HG03066 (cell line): ENCODE measurements around the gene UBN1.
"Not testable (repeated sequence)": the region's sequence is repeated elsewhere in the genome, so short reads cannot be mapped to it uniquely, and the experiment has no call there.

Experiments
- ATAC-seq: cut with Tn5 transposase; IDR thresholded peaks from one replicate; pipeline ENCODE4 v1.9.1; 2021; ENCODE audit warnings: low read depth; ENCODE audit not compliant: unreplicated experiment

The UBN1 gene

DNA sequence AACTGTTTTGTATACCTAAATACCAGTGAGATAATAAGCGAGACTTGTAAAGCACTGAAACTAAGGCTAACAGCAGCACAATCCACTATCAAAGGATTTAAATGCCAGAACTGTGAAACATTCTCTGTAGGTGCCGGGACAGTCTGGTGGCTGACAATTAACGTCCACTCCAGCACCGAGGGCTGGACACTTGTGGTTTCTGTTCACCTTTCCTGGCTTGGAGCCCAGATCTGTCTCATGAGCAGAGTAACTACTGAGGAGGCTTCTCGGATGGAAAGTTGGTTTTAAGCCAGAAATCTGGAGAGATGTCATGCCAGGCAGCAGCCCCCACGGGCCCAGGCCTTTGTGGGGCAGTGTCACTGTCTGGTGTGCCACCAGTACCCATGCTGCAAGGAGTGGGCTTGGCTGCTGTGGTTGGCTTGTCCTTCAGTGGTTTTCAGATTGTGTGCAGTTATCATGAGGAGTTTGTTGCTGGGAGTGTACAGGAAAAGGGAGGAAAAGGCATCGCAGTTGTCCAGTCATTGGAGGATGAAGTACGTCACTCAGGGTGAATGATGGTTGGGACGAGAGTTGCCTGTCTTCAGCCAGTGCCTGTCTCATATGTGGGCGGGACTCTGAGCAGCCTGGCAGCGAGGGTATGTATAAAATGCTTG, 35.5 kb downstream of the UBN1 start:
- no peak for ATAC-seq

DNA sequence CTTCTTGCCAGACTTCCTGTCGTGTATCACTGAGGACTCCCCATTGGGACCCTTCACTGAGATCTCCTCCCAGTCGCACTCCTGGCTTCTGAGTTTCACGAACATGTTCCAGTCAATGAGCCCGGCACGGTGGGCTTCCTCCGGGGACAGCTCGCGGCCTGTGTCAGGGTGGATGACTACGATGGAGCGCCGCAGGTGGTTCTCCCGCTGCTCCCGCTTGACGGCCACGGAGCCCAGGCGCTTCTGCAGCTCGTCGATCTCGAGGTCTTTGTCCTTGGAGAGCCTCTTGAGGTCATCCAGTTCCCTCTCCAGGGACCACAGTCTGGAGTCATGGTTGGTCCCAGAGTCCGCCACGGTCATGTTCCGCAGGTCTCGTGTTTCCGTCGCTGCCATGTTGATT, 36.2 kb downstream of the UBN1 start:
- no peak for ATAC-seq

DNA sequence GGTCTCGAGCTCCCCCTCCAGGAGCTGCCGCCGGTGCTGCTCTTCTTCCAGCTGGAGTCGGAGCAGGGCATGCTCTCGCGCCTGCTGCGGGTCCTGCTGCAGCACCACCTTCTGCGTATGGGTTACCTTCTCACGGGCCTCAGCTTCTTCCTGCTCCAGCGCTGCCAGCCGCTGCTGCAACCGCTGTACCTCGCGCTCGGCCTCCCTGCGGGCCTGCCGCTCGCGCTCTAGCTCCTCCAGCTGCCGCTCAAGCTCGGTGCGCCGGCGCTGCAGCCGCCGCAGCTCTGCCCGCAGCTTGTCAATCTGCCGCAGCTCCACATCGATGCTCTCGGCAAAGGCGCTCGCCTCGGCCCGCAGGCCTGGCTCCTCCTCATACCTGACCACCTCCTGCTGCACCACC, 36.9 kb downstream of the UBN1 start:
- ATAC-seq: no peak

DNA sequence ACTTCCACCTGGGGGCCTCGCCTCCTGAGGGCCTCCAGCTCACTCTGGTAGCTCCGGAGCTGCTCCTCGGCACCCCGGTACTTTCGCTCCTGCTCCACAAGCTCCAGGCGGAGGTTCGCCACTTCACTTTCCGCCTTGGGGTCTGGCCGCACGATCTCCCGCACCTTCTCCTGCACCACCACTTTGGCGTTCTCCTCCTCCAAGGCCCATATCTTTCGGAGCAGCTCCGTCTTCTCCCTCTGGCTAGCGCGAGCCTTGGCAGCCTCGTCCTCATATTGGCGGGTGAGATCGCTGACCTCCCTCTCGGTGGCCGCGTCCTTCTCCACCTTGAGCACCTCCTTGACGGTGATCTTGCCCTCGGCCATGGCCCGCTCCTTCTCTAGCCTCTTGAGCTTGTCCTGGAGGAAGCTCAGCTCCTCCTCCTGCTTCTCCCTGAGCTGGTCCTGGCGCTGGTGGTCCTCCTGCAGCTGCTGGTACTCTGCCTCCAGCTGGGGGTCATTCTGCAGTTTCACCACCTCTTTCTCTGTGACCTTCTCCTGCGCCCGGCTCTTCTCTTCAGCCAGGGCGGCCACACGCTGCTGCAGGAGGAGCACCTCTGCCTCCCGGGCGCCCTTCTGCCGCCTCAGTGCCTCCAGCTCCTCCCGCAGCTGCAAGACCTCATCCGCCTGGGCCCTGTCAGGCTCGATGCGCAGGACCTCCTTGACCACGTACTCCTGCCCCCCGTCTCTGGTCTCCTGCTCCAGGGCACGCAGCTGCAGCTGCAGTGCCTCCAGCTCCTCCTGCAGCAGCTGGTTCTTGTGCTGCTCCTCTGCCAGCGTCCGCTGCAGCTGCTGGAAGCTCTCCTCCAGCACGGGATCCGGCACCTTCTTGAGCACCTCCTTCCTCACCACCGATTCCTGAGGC, 37.9 kb downstream of the UBN1 start:
- no peak for ATAC-seq

DNA sequence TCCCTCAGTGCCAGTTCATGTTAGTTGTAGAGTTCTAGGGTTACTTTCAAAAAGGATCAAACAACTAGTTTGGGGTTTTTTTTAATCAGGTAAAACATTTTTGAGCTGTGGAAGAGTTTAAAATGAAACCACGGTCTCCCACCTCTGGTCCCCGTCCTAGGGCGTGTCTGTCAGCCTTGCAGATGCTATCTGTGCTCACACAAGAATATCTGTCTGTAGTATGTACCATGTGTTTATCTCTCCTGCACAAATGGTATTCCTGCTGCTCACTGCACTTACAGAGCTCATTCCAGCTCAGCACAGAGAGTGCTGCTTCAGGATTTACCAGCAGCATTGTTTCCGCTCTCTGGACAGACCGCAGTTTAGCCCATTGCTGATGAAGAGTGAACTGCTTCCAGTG, 38.9 kb downstream of the UBN1 start:
- no peak for ATAC-seq

DNA sequence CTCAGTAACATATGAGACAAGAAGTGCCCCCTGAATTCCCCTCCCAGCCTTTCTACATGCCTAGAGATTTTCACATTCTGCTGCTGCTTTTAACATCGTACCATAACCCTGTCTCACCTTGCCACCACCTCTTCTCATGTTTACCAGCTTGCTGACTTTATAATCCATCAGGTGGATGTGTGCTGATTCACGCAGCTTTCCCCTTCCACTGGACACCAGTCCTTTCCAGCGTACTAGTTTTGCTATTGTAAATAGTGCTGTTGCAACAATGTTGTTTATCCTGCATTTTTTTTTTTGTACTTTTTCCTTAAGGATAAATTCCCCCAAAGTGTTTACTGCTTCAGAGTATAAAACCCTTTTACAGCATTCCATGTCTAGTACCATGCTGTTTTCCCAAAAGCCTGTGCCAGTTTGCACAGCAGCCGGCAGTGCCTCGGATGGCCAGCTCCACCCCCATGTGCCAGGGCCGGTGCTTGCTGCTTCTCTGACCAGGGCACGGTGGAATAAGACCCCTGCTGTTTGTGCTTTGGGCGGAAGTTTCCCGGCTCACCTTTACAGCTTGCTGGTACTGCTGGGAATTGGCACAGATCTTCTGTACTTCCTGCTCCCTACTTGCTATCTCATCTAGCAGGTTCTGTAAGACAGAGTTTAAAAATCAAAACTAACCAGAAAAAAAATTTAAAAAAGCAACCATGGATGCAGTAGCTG, 41.3 kb downstream of the UBN1 start:
- no peak for ATAC-seq

DNA sequence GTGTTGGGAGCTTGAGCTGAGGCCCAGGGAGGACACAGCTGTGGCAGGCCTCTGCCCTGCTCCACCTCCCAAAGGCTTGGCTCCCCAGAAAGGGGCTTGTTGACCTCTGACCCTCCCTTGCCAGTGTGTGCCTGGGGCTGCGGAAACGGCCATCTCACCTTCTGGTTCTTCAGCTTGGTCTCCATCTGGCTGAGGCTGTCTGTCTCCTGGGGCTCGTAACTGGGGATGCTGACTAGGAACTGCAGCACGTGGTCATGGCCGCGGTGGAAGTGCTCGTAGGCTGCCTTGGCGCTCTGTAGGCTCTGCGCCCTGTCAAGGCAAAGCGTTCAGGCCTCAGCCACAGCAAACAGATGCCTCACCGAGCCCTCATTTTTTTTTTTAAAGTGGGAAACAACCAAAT, 42.7 kb downstream of the UBN1 start:
- ATAC-seq: no peak

DNA sequence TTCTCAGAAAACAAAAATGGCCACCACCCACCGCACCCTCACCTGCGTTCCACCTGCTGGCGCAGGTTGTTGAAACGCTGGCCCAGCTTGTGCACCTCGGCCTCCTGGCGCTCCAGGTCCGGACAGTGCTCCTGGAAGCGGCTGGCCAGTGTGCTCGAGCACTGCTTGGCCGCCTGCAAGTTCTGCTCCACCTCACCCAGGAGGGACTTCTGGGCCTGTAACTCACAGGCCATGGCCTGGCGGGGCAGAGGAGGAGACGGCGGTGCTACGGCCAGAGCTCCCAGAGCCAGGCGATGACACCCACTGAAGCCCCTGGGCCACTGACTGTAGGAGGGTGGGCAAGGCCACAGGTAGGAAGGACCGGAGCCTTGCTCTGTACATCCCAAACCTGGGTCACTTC, 43.4 kb downstream of the UBN1 start:
- ATAC-seq: no peak

DNA sequence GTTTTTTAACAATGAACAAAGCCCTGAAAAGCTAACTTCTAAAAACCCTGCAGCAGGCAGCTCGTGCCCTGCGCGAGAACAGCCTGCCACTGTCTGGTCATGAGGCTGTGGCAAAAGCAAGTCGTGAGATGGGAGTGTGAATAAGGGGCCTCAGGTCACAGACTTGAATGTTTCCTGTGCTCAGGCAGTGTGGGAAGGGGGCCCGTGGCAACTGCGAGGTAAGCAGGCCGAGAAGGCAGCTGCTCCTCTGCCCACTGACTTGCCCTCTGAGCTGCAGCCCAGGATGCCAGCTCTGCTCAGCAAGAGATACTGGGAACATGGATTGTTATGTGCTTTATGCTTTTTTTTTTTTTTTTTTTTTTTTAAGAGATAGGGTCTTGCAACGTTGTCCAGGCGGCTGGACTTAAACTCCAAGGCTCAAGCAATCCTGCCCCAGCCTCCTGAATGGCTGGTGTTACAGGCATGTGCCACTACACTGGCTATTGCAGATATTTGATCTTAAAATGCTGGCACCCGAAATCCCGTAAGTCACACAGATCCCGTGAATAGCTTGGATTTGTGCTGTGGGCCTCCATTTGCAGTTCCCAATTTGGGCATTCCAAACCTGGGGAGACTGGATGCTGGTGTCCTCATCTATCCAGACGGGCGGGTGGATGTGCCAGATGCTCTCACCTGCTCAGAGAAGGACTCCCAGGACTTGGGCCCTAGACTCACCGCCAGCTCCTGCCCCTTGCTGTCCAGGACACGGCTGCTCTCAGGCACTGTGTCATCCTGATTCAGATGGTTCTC, 44.0 kb downstream of the UBN1 start:
- no peak for ATAC-seq

DNA sequence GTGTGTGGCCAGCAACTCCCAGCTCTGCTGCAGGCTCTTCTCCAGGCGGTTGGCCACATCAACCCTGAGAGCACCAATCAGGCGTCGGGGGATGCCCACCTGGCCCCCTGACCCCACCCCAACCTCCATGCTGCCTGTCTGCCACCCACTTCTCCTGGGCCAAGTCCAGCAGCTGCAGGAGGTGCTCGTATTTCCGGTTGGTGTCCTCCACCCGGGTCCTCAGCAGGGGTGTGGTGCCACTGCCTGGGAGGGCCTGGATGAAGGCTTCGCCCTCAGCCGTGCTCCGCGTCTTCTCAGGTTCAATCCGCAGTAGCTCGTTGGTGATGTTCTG, 44.6 kb downstream of the UBN1 start:
- no peak for ATAC-seq

DNA sequence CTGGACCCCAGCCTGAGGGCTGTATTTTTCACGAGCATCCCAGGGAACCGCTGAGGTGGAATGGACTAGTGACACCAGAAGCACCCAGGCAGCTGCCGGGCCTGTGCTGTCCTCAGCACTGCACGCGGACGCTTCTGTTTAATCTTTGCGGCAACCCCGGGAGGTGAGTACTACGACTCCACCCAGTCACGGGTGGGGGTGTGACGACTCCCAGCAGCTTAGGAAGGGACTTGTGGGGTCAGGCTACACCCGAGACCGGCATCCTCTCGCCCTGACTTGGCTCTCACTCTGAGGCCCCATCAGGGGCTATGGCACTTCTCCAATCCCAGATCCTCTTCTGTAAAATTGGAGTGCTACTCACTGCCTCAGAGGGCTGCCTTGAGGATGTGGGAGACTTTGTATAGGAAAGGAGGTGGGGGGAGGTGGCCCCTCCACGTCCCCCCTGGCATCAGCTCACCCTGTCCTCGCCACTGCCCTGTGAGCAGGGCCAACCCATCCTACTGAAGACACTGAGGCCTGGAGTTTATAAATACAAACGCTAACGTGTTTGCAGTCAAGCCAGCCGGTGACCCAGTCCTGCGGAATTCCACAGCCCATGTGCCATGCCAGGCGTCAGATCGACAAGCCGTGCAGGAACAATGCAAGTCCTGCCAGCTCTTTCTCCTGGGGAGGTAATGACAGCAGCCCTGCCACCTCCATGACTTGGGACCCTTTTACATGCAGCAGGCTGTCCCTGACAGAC, 45.3 kb downstream of the UBN1 start:
- ATAC-seq: no peak

DNA sequence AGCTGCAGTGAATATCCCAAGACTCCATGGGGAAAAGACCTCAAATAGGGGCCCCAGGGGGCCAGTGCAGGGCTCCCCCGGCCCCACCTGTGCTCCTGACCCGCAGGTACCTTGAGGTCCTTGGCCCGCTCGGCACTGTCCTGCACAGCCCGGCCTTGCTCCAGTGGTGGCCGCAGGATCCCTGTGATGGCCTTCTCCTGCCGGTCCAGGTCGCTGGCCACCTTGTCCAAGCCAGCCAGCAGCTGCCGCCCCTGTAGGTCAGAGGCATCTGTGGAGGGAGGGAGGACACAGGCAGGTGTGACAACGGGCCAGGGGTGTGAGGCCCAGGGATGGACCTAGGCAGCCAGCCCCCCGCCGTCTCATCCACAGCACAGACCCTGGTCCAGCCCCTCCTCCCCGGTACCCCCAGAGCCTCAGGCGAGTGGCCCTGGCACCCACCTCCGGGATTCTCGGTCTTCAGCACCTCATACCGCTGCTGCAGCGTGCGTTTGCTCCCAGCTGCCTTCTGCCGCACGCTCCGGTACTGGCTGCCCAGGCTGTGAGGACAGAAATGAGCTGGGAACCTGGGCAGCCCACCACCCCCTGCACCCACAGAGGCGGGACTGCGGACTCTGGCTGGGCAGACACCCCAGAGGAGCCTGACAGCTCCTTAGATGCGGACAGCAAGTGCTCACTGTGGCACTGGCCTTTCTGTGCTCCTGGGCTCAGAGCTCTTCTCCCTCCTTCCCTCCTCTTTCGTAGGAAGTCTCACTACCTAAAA, 46.0 kb downstream of the UBN1 start:
- no peak for ATAC-seq

DNA sequence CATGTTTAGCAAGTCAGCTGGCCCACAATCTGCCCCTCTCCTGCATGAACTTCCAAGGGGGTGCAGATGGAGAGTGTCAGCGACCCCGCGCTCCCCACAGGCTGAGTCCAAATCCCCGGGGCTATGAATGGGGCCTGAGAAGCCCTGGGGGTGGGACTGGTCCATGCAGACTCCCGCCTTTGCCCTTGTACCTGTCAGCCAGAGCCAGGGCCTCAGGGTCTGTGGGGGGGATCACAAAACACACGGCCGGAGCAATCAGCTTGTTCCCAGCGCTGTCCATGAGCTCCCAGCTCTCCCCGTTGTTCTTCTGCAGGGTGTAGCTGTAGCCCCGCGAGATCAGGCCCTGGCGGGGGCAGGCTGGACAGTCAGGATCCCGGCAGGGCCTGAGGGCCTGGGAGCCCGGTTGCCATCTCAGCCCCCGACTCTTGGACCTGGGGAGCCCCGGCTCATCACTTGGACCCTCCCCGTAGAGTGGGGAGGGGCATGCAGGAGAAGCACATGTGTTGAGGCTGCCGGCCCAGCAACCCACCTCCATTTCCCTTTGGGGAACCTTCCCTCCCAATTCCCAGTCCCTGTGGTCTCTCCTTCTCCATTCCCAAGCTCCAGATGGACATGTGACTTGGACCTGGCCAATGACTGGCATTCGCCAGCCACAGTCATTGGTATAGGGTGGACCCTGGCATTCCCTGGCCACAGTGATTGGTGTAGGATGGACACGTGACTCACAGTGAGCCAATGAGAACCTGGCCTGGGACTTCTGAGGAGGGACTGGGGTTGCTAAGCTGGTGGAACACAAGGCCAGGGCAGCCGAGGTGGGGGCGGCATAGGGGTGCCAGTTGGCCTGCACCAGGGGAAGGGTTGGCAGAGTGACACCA, 47.2 kb downstream of the UBN1 start:
- no peak for ATAC-seq

DNA sequence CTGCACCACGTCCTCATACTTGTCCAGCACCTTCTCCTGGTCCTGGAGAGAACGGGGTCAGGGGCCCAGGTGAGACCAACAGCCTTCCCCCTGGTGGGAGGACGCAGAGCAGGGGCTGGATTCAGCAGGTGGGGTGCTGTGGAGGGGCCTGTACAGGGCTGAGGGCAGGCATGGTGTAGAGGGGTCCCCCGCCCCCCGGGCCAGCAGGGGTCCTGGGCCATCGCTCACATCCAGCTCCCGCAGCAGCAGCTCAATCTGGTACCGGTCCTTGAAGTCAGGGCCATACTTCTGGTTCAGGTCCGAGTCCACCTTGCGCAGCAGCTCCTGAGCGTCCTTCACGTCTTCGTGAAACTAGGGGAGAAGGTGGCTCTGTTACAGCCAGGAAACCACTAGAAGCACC, 48.1 kb downstream of the UBN1 start:
- no peak for ATAC-seq

DNA sequence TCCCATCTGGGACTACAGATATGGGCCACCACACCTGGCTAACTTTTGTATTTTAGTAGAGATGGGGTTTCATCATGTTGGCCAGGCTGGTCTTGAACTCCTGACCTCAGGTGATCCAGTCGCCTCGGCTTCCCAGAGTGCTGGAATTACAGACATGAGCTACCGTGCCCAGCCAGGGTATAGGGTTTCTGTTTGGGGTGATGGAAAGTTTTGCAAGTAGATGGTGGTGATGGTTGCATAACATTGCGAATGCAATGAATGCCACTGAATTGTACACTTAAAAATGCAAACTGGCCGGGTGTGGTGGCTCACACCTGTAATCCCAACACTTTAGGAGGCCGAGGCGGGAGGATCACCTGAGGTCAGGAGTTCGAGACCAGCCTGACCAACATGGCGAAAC, 49.5 kb downstream of the UBN1 start:
- not testable (repeated sequence) for ATAC-seq

DNA sequence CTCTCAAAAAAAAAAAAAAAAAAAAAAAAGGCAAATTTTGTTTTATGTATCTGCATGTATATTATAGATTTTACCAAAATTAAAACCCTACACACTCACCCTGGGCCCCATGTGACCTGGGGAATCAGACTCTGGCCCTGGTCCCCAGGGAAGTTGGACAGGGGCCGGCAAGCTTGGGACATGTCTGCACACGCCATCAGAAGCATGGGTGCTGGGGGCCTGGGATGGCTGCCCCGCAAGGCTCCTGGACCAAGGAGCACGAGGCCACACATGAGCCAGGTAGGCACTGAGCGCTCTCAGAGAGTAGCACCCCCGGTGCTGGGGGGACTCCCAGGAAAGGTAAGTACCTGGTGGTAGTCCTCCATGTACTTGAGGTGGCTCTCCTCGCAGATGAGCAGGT, 50.0 kb downstream of the UBN1 start:
- ATAC-seq: no peak

DNA sequence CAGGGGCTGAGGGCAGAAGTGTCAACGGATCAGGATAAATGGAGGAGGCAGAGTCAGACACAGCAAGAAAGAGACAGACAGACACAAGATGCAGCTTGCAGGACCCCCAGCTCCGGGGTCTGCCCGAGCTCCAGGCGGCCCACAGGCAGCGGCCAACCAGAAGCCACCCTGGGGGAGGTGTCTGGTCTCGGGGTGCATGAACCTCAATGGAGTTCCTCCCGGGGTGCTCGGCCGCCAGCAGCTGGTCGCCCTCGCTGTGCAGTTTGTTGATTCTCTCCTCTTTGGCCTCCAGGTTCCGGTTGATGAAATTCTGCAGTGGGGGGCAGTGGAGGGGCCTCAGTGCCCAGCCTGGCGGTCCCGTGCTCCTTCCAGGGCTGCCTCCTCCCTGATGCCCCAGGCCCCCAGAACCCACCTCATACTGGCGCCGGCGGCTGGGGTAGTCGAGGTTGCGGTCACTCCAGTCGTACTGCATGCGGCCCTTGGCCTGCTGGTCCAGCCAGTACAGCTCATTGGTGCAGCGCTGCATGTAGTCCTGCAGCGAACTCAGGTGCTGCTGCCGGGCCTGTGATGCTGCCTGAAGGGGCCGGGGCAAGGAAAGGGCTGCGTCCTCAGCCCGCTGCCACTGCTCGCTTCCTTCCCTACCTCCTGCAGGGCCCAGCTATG, 51.7 kb downstream of the UBN1 start:
- ATAC-seq: no peak

DNA sequence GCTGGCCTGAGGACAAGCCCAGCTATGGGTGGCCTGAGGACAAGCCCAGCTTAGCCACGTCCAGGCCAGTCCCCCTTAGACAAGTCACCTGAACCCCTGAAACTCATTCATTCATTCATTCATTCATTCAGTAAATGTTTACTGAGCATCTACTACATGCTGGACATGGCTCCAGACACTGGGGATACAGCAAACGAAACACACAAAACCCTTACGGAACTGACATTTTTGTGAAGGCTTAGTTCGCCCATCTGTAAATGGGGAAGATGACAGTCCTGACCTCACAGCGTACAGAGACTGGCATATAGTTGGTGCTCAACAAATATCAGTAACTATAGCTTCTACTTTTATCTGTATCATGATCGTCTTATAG, 52.2 kb downstream of the UBN1 start:
- no peak for ATAC-seq
